ENCODE data around the gene TIGD2.

- no peak for TF ChIP-seq CTCF (IDR thresholded peaks at IDR 0.05; ENCODE audit: low read depth, low read length, poor library complexity, severe bottlenecking)
- no peak for TF ChIP-seq EZH2phosphoT487 (IDR thresholded peaks at IDR 0.05; ENCODE audit: borderline replicate concordance, low read length)
Measured at GRCh38 chr4:89121387-89122068, 10.2 kb downstream of the TIGD2 start.
